ENCODE measurements around the gene CBX8.

Gene CBX8

DNA sequence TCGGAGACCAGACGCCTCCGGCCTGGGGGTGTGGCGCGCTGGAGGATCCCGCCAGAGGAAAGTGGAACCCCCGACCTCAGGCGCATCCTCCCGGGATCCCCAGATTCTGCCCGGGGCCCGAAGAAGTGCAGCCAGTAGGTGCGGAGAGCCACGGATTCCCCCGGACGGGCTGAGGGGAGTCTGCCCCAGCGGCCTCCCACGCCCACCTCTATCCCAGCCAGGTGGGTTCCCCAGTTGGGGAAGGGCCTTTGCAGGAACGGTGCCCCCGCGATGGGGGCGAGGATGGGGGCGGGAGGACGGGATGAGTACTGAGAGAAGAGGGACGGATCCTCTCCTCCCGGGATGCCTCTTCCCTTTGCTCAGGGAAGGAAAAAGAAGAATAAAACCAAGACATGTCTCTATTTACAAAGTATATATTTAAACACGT, 5.1 kb downstream of the CBX8 start:
- DNase-seq: no peak

DNA sequence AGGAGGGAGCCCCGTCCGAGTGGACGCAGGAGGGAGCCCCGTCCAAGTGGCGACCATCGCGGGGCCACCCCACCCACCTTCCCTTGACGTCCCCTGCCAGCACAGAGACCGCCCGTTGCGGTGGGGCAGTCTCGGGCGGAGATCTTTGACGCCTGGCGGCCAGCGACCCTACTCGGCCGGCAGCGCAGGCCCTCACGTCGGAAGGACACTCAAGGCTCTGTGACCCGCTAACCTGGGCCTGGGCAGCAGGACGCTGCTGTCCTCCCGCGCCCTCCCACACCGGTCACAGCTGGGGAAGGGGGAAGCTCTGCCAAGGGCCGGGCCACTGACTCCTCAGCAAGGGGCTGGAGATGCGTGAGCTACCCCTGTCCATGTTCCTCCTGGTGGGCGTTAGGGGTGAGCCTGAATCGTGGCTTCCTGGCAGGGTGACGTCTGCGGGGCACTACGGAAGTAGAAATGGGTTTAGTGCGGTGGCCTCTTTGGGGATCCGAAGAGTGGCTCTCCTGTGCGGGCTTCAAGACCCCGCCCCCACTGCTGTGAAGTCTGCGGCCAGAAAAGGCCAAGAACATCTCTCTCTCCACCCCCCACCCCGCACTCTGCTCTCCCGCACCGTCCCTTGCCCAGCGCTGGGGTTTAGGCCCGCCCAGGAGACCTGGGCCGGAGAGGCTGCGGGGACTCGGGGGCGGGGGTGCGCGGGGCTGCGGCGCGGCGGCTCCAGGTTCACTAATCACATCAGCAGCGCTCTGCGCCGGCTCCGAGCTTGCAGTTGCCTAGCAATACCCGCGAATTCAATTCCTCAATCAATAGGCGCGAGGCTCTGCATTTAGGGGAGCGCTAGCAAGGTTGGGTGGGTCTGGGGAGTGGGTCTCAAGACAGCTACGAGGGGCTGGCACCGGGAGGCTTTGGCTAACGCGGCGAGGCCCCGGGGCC, 5.8 kb downstream of the CBX8 start:
- no peak for DNase-seq

DNA sequence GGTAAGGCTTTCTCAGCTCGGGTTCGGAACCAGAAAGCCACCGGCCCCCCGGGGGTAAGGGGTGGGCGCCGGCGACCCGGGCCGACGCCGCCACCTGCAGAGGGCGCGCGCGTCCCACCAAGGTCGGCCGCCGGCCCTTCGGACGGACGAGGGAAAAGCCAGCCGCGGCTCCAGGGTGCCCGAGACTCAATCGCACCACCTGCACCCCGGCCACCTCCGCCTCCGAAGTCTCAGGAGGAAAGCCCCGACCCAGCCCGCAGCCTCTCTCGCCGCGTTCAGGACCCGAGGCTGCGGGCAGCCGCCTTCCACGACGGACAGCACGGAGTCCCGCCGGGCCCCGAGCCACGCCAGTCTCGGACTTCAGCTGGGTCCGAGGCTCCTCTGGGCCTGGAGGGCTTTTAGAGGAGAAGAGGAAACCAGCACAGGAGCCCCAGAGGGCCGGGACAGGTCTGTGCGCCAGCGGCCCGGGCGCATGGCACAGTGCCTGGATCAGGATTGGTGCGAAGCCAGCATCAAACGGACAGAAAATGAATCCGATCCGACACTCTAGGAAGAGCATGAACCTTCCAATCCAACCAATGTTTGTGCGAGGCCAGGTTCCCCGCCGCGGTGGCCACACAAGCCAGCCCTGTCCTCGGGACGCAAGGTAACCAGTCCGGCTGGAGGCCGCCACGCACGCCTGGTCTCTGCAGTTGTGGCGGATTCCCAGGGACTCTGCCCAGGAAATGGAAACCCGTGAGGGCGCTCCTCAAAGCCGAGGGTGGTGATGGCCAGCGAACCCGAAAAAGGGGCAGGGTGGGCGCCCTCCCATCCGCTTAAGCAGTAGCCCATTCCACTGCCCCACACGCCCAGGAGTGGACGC, 6.7 kb downstream of the CBX8 start:
- DNase-seq: peak in 1 of 2 donors; percentile 21

DNA sequence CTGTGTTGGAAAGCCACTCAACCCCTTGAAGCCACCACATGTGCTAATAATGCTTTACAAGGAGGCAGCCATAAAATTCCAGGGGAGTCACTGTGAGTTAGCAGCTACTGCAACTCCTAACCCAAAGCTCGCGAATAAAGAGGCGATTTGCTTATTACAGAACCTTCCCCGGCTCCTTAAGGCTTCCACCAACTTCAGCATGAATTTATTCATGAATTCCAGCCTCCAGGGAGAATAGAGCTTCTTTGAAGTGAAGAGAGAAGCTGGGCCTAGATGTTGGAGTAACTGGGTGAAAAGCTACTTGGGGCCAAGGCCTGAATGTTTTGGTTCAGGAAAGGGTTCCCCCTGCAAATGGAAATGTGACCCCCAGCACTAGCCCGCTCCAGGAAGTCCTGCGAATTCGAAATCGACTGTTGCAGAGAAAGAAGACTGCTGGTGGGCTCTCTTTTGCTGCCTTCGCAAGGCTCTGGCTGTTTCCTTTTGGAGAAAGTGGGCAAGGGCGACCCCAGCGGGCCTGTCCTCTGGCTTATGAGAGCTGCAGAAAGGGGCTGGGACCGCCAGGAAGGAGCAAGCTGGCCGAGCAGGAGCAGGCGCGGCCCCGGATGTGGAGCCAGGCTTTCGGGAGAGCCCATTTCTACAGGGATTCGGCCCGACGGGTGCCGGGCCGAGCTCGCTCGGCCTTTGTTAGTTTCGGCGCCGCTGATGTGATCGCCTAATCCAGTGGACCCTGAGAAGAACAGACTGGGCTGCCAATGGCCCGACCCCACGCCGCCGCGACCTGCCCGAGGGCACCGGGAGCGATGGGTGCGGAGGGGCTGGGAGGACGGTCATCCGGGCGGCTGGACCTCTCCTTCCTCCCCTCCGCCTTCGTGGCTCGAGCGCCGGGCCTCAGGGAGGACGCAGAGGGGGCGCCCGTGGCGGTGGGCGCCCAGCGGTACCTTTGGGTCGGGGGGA, 7.6 kb downstream of the CBX8 start:
- DNase-seq: no peak

DNA sequence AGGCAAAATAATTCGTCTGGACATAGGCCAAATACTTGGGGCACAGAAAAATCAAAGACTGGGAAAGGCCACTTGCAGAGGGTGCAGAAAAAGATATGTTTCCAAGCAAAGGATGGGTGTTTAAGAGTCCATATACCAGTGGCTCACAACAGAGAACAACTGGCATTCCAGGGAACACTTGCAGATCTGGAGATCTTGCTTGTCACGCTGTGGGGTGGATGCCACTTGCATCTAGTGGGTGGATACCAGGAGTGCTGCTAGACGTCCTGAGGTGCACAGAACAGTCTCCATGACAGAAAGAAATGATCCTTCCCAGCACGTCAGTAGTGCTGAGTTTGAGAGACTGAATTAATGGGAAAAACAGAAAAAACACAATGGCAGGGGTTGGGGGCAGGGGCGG, 8.4 kb downstream of the CBX8 start:
- DNase-seq: no peak

DNA sequence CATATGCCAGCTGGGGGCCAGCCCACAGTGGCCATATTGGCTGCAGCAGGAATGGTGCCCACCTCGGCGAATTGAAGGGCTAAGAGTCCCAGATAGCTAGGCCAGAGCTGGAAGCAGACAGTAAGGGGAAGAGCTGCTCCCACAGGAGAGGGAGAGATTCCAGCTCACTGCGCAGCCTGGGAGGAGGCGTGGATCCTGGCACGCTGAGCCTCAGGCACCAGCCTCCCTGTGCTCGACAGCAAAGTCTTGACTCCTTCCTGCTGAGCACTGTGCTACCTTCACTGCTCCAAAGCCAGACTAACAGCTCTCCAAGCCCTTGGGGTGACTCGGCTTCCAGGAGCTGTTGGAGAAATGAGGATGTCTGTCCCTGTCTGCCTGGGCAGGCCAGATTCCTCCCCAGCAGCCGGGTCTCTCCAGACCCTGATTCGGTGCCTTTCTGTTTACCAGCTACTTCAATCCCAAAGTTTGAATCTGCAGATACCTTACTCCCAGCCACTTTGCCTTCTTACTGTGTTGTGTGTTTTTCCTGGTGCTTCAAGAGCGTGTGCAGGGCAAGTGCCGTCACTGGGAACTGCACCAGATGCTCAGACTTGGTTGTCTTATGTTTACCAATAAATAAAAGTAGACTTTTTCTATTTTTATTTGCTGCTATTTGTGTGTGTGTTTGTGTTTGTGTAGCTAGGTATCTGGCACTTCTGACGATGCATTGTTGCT, 9.8 kb downstream of the CBX8 start:
- DNase-seq: no peak

DNA sequence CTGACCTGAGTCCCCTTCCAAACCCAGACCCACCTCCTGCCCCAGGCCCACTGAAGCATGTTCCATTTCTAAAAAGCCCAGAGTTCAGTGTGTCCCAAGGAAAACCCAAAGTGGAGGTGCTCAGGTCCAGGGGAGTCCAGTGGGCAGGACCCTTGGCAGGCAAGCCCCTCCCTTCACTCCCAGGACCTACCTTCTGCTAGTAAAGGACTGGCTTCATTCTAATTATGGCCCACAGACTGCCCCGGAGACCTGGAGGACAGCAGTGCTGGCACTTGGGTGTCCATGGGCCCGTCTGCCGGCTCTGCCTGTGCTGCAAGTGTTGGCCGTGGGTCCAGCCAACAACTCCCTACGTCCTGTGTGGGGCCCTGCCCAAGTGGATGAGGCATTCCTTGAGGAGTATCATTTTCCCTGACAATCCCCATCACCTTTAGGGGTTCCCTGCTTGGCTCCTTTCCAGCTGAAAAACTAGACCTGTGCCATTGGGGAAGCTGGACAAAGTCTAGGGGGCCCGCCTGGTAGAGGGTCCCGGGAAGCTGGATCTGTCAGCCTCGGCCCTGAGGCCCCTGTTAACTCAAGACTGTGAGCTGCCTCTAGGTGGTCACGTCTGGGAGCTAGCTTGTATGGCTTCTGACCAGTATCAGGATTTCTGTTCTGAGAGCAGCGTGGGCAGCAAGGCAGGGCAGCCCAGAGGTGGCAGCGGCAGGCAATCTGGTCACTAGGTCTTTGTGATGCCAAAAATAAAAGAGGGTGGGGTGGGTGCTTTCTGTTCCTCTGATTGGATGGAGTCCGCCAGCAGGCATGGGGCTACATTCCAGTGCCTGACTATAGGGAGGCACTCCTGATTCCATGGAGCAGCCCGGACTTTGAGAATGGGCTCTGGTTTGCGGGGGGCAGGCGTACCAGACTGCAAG, 10.7 kb downstream of the CBX8 start:
- DNase-seq: no peak

DNA sequence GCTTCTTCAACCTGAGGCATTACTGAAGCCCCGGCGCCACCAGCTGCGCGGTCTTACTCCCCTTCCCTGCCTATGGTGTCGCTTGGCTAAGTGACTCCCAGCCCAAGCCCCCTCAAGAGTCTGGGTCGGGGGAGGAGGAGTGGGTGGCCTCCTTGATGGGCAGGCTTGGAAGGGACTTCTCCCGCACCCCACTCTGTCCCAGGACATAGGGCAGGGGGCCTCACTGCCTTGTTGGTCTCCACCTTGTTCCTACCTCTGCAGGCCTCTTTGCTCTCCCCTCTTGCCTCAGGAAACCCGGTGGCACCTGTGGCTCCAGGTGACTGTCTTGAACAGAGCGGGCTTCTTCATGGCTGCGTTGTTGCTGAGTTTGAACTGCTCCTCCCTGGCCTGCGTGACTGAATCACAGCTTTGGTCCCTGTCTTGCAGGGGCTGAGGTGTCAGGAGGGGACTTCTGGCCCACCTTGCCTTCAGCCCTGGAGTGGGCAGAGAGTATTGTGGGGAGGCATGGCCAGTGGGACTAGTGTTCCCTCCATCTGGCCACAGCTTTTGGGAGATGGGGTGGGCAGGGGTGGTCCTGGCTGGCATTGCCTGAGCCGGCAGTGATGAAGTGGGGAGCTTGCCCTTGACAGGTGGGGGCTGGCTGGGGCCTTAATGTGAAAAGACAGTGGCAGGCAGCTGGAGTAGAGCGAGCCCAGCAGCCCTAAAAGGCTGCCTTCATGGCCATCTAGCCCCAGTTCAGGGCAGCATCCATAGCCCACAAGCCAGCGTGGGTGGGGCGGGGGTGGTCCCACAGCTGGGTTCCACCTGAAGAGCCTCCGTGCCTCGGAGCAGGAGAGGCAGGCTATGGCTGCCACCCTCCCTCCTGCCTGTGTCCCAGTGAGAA, 11.6 kb downstream of the CBX8 start:
- DNase-seq: no peak

DNA sequence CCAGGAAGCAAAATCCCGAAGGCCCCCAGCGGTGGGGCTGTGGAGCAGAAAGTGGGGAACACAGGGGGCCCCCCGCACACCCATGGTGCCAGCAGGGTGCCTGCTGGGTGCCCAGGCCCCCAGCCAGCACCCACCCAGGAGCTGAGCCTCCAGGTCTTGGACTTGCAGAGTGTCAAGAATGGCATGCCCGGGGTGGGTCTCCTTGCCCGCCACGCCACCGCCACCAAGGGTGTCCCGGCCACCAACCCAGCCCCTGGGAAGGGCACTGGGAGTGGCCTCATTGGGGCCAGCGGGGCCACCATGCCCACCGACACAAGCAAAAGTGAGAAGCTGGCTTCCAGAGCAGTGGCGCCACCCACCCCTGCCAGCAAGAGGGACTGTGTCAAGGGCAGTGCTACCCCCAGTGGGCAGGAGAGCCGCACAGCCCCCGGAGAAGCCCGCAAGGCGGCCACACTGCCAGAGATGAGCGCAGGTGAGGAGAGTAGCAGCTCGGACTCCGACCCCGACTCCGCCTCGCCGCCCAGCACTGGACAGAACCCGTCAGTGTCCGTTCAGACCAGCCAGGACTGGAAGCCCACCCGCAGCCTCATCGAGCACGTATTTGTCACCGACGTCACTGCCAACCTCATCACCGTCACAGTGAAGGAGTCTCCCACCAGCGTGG, 12.4 kb downstream of the CBX8 start:
- no peak for DNase-seq

DNA sequence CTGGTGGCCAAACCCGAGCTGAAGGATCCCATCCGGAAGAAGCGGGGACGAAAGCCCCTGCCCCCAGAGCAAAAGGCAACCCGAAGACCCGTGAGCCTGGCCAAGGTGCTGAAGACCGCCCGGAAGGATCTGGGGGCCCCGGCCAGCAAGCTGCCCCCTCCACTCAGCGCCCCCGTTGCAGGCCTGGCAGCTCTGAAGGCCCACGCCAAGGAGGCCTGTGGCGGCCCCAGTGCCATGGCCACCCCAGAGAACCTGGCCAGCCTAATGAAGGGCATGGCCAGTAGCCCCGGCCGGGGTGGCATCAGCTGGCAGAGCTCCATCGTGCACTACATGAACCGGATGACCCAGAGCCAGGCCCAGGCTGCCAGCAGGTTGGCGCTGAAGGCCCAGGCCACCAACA, 13.0 kb downstream of the CBX8 start:
- no peak for DNase-seq

DNA sequence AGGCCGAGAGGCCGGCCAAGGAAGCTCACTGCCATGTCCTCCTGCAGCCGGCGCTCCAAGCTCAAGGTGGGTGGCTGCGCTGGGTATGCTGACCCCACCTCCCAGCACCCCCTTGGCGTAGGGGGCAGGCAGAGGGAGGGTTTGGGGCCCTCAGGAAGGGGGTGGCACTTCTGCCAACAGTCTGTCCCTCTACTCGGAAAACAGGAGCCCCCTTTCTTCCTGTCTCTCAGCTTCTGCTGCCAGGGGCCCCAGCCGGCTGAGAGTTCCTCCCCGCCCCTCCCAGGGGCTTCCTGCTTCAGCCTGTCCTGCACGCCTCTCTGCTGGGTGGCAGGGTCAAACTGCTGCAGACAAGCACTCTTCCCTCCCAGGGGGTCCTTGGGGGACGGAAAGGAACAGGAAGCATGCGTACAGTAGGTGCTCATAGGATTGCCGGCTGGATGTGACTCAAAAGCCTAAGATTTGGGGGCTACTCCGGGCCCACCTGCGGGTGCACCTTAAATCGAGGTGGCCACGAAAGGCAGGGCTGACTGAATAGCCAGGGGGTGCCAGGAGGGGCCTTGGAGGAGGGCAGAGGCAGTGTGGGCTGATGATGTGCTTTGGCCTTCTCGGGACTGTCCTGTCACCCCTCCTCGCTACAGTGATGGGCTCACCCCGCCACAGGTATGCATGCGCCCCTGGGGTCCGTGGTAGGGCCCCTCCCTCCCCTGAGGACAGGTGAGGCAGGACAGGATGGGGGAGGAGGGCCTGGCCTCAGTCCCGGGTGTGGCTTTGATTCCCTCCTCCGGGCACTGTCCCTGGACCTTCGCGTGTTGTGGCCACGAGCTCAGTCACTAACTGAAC, 14.9 kb downstream of the CBX8 start:
- DNase-seq: no peak

DNA sequence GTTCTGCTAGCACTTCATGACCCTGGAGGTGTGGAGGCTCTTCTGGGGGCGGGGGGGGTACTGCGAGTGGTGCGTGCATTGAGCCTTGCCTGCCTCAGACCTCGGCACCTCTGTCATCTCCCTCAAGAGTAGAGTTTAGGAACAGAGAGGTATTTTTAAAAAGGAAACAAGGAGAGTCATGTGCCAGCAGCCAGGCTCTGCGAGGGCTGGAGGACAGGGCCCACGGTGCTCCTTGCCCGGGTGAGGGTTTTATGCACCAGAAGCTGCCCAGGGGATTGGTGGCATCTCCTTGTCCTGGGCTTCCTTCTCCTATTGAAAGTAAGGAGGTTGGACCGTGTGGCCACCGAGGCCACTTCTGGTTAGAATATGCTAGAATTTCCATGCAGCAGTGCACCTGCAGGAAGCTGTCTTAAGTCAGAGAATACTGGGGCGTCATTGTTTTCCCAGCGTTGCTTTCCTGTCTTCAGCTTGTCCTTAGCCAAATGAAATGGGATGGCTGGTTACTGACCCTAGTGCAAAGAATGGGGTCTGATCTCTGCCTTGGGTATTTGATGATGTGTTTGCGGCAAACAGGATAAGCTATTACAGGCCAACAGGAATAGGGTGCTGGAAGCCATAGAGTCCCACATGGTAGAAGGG, 15.7 kb downstream of the CBX8 start:
- no peak for DNase-seq

DNA sequence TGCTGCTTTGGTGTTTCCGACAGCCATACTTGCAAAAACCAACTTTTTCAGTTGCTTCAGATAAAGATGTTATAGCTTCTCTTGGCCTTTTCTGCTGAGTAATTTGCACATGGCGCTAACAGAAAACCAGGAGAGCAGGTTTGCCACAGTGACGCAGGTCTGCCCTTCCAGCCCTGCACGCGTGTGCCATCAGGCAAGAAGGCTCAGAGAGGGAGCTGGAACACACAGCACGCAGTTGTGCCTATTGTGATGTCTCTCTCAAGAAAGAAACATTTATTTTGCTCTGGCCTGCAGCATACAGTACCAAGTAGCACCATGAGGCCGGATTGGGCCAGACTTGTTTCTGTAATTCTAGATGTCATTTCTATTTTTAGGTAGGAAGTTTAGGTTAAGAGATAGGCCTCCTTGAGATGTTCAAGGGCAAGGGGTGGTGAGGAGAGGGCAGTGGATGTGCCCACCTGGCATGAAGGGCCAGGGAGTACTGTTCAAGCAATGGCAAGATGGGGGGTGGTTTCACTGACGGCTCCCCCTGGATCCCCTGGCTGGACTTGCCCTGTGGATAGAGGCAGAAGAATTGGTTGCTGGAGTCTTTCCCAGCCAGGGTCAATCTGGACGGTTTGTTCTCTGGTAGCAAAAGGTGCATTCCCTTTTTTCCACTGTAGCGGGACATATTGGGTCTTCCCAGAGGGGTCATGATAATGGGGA, 17.1 kb downstream of the CBX8 start:
- no peak for DNase-seq

DNA sequence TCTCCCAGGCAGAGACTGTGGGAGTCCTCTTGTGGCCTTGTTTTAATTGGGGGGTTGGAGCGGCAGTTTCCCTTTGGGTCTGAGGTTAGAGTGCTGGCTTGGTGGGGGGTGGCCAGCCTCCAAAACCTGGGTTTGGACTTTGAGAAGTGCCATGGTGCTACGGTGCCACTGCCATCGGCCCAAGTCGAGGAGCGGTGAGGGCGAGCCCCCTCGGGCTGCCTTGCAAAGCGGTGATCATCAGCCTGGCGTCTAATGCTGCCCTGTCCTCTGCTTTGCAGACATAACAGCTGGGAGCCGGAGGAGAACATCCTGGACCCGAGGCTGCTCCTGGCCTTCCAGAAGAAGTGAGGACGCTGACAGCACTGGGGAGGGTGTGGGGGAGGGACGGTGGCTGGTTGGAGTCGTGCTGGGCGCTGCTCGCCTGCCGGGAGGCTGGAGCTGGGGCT, 17.8 kb downstream of the CBX8 start:
- no peak for DNase-seq

DNA sequence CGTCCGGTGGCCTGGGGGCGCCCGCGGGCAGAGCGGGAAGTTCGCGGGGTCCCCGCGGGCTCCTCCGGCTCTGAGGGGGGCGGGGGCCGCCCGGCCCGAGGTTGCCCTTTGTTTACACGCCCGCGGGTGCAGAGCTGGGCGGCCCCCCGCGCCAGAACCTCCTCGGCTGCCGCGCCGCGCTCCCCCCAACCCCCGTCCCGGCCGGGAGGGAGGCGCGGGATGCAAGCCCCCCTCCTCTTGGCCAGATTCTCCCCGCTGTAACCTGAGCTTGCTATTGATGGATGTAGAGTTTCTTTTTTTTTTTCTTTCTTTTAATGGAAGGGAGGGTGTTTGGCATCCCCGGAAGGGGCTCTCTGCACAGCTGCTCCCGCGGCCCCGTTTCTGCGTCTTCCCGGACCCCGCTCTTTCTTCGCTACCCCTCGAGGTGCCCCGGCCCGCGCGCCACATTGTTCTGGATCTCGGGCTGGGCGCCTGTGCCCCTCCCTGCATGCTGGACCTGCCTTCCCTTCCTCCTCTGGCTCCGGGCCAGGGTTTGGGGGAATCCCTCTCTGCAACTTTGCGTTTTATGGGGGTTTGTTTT, 18.3 kb downstream of the CBX8 start:
- no peak for DNase-seq

DNA sequence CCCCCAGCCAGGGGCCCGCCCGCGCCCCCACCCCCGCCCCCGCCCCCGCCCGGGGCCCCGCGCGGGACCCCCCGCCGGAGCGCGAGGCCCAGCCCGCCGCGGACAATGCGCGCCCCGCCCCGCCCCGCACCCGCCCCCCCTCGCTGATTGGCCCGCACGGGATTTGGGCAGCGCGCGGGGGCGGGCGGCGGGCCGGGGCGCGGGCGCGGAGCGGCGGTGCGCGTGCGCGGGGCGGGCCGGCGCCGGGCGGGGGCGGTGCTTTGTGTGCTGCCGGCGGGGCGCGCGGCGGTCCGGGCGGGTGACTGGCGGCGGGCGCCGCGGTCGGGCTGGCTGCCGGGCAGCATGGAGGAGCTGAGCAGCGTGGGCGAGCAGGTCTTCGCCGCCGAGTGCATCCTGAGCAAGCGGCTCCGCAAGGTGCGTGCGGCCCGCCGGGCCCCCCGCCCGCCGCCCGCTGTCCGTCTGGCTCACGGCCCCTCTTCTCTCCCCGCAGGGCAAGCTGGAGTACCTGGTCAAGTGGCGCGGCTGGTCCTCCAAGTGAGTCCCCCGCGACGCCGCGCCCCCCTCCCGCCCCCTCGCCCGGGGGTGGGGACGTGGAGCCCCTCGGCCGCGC, 18.9 kb downstream of the CBX8 start, which contains the start of gene CBX2:
CBX2 (plus strand) TSS at position 255 of the 610 bp plus-strand sequence; CDS start at position 343, 88 bp downstream.
- peak in 1 of 2 donors; percentile 39 for DNase-seq

All from bone marrow (tissue), 2 donors.